Nephron progenitor cell (in vitro differentiated cells): Measurements from ENCODE around the gene CYP4F22.

Experiments
- DNase-seq: peaks from one replicate; pipeline ENCODE4 v3.0.0; 2021
- H3K27ac Mint-ChIP-seq: 2 replicates; pipeline ENCODE4 v1.8.0; 2021; ENCODE audit warnings: mild to moderate bottlenecking, moderate library complexity, mixed read lengths
- H3K27me3 Mint-ChIP-seq: 2 replicates; pipeline ENCODE4 v1.8.0; 2021; ENCODE audit warnings: mild to moderate bottlenecking, low read depth, mixed read lengths; ENCODE audit not compliant: poor library complexity
- H3K36me3 Mint-ChIP-seq: 2 replicates; pipeline ENCODE4 v1.8.0; 2021; ENCODE audit warnings: low read depth, mixed read lengths
- H3K4me1 Mint-ChIP-seq: 2 replicates; pipeline ENCODE4 v1.8.0; 2021; ENCODE audit warnings: mixed read lengths
- H3K4me3 Mint-ChIP-seq: 2 replicates; pipeline ENCODE4 v1.8.0; 2021; ENCODE audit warnings: mild to moderate bottlenecking, moderate library complexity, mixed read lengths
- H3K9me3 Mint-ChIP-seq: 2 replicates; pipeline ENCODE4 v1.8.0; 2021; ENCODE audit warnings: mild to moderate bottlenecking, moderate library complexity, mixed read lengths
- CTCF ChIP-seq: fragments of 200-600 bp; sonication (generic); IDR thresholded peaks from 2 replicates; pipeline ENCODE4 v1.5.0; 2021; ENCODE audit warnings: antibody characterized with exemption

Gene CYP4F22

GRCh38 chr19:15508035-15508710, at the start of gene CYP4F22:
CYP4F22 (plus strand) TSS chr19:15508525; CDS start chr19:15525337, 16,812 bp downstream.
- no peaks in the 10 kb centered on the region for H3K4me1 Mint-ChIP-seq
- no peak for DNase-seq

DNA sequence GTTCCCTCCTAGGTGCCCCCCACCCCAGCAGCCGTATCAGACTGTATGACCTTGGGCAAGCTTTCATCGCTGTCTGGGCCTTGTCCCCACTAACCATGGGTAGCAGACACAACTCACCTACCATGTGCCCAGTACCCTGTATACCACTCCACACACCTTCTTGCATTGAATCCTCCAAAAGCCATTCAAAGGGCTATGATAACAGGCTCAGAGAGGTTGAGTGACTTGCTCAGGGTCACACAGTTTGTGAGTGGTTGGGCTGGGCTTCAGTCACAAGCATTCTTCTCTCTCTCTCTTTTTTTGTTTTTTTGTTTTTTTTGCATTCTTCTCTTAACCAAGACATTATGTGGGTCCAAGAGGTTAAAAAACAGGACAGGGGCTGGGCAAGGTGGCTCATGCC, 46.6 kb upstream of the CYP4F22 start:
- H3K4me3 Mint-ChIP-seq, result no peak overlapping the region
- peaks cover 90% of the 10 kb centered on the region for H3K27me3 Mint-ChIP-seq
- no peak for TF ChIP-seq CTCF
- H3K27ac Mint-ChIP-seq, result no peak overlapping the region
- DNase-seq, result no peak
- no peaks in the 10 kb centered on the region for H3K36me3 Mint-ChIP-seq
- no peaks in the 10 kb centered on the region for H3K4me1 Mint-ChIP-seq
- H3K9me3 Mint-ChIP-seq, result peaks cover 3% of the 10 kb centered on the region

More at GRCh38 chr19:15508035-15508710, at the start of gene CYP4F22:
- no peak for TF ChIP-seq CTCF
- Mint-ChIP-seq H3K27me3 (peaks cover 4% of the 10 kb centered on the region), H3K4me3 (no peak within 1 kb of the TSS), H3K27ac (no peak within 1 kb of the TSS), H3K36me3 (no peaks in the 10 kb centered on the region), H3K9me3 (peaks cover 76% of the 10 kb centered on the region)

DNA sequence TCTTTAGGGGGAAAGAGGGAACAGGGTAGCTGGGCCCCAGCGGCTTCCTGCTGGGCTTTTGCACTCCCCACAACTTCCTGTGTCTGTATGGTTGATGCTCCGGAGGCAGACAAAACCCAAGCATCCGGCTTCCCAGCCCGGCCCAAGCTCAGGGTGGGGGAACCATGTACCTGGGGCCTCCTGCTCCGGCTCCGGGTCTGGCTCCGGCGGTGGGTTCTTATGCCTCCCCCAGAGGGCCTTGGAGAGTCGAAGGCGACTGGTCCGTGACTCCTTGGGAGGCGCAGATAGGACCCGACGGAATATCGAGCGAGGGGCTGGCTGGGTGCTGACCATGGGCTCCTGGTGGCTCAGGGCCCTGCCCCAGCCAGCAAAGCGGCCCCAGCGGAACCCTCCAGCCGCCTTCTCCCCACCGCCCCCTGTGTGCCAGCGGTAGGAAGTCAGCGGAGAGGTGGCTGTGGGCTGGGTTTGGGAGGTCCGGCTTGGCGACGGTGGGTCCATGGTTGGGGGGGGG, 44.4 kb upstream of the CYP4F22 start:
- H3K4me3 Mint-ChIP-seq, result no peak overlapping the region
- H3K27me3 Mint-ChIP-seq, result peaks cover 93% of the 10 kb centered on the region
- TF ChIP-seq CTCF, result no peak
- no peak for DNase-seq
- no peaks in the 10 kb centered on the region for H3K36me3 Mint-ChIP-seq
- peaks cover 10% of the 10 kb centered on the region for H3K9me3 Mint-ChIP-seq
- H3K27ac Mint-ChIP-seq, result no peak overlapping the region
- no peaks in the 10 kb centered on the region for H3K4me1 Mint-ChIP-seq

DNA sequence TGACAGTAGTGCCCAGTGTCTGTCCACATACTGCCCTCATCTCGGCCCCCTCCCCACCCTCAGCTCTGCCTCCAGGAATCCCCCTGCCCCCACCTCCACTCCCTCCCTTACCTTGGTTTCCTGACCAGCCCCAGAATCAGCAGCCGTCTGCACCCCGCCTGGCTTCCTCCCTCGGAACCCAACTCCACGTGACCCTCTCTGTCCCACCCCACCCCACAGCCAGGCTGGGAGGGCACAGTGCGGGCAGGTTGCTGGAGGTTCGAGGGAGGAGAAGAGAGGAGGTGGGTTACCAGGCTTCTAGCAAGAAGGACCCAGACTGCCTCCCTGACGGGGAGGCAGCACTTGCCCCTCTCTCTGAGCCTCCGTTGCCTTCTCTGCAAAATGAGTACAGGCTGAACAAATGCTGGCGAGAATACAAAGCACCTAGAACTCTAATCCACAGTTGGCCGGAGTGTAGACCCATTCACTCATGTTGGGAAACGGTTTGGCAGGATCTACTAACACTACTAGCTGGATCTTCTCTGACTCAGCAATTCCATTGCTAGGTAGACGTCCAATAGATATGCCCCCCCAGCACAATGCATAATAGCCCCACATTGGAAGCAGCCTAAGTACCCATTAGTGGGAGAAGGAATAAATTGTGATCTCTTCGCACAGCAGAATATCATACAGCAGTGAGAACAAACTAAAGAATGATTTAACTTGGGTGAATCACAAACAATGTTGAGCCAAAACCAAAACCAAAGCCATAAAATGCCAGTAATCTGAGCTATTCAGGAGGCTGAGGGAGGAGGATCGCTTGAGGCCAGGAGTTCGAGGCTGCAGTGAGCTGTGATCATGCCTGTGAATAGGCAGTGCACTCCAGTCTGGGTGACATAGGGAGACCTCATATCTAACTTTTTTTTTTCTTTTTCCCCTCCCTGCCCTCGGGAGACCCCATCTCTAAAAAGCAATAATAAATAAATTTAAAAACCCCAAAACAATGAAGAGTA, 43.6 kb upstream of the CYP4F22 start, which contains the start of gene RASAL3:
TSS of gene RASAL3 (minus strand) at position 151 of the 992 bp plus-strand sequence. CDS start 186 bp downstream, outside the sequence.
- no peak for DNase-seq
- peaks cover 93% of the 10 kb centered on the region for H3K27me3 Mint-ChIP-seq

More for the DNA sequence above, 43.6 kb upstream of the CYP4F22 start, which contains the start of gene RASAL3:
- Mint-ChIP-seq H3K9me3 (peaks cover 15% of the 10 kb centered on the region), H3K4me1 (no peaks in the 10 kb centered on the region), H3K27ac (no peak within 1 kb of the TSS), H3K36me3 (no peaks in the 10 kb centered on the region), H3K4me3 (no peak within 1 kb of the TSS)
- no peak for TF ChIP-seq CTCF
